GM19351 (cell line): ENCODE results near the gene HYLS1.

Experiments used
- ATAC-seq: cut with Tn5 transposase; IDR thresholded peaks from one replicate; pipeline ENCODE4 v1.9.1; 2021; ENCODE audit warnings: mild to moderate bottlenecking, moderate library complexity; ENCODE audit not compliant: unreplicated experiment

The HYLS1 gene

GRCh38 chr11:125948278-125949051, 61.0 kb downstream of the HYLS1 start:
- ATAC-seq = no peak

- no peak for ATAC-seq
Observed at GRCh38 chr11:125949271-125950177, 62.1 kb downstream of the HYLS1 start.

- ATAC-seq = no peak
Observed at GRCh38 chr11:125950178-125950490, 62.7 kb downstream of the HYLS1 start.
